ENCODE data around the gene BRD7. TPM values are rescaled to one million over a fixed set of nuclear protein-coding genes. Genes with fewer than 3 reads are reported as not detected.
A peak's percentile ranks its signal among the peaks of the same experiment; 100 is the strongest.

BRD7 gene
- total RNA-seq, 1 donor from 2014 or later = 80.8 TPM

- Mint-ChIP-seq H3K9me3 (ENCODE audit: unreplicated experiment) (peaks cover 2% of the 10 kb centered on the region), H3K4me3 (ENCODE audit: unreplicated experiment) (no peak overlapping the region), H3K27ac (ENCODE audit: unreplicated experiment) (no peak overlapping the region), H3K36me3 (ENCODE audit: unreplicated experiment) (no peaks in the 10 kb centered on the region), H3K4me1 (ENCODE audit: low read depth, unreplicated experiment) (no peaks in the 10 kb centered on the region), H3K27me3 (ENCODE audit: unreplicated experiment) (no peaks in the 10 kb centered on the region)
- DNase-seq = no peak
- TF ChIP-seq CTCF (IDR thresholded peaks at IDR 0.05; ENCODE audit: partially characterized antibody, unreplicated experiment) = no peak
These were observed 51.7 kb downstream of the BRD7 start for GRCh38 chr16:50316848-50317630.

- no peak for TF ChIP-seq CTCF (IDR thresholded peaks at IDR 0.05; ENCODE audit: partially characterized antibody, unreplicated experiment)
These were observed 52.5 kb downstream of the BRD7 start for GRCh38 chr16:50316102-50316847.

GRCh38 chr16:50315346-50315997 lies 53.3 kb downstream of the BRD7 start:
- H3K27me3 Mint-ChIP-seq (ENCODE audit: unreplicated experiment) = no peaks in the 10 kb centered on the region
- peaks cover 2% of the 10 kb centered on the region for H3K9me3 Mint-ChIP-seq (ENCODE audit: unreplicated experiment)
- no peak overlapping the region for H3K4me3 Mint-ChIP-seq (ENCODE audit: unreplicated experiment)
- no peaks in the 10 kb centered on the region for H3K36me3 Mint-ChIP-seq (ENCODE audit: unreplicated experiment)
- no peak for DNase-seq
- H3K4me1 Mint-ChIP-seq (ENCODE audit: low read depth, unreplicated experiment) = no peaks in the 10 kb centered on the region
- no peak for TF ChIP-seq CTCF (IDR thresholded peaks at IDR 0.05; ENCODE audit: partially characterized antibody, unreplicated experiment)
- no peak overlapping the region for H3K27ac Mint-ChIP-seq (ENCODE audit: unreplicated experiment)

More at GRCh38 chr16:50316102-50316847, 52.5 kb downstream of the BRD7 start:
- Mint-ChIP-seq H3K9me3 (ENCODE audit: unreplicated experiment) (peaks cover 2% of the 10 kb centered on the region), H3K27me3 (ENCODE audit: unreplicated experiment) (no peaks in the 10 kb centered on the region), H3K4me1 (ENCODE audit: low read depth, unreplicated experiment) (no peaks in the 10 kb centered on the region), H3K27ac (ENCODE audit: unreplicated experiment) (no peak overlapping the region), H3K4me3 (ENCODE audit: unreplicated experiment) (no peak overlapping the region), H3K36me3 (ENCODE audit: unreplicated experiment) (no peaks in the 10 kb centered on the region)
- DNase-seq = no peak

- Mint-ChIP-seq H3K36me3 (ENCODE audit: unreplicated experiment) (no peaks in the 10 kb centered on the region), H3K9me3 (ENCODE audit: unreplicated experiment) (peaks cover 7% of the 10 kb centered on the region), H3K4me3 (ENCODE audit: unreplicated experiment) (no peak overlapping the region), H3K4me1 (ENCODE audit: low read depth, unreplicated experiment) (peaks cover 8% of the 10 kb centered on the region), H3K27ac (ENCODE audit: unreplicated experiment) (peak overlapping the region; percentile 29), H3K27me3 (ENCODE audit: unreplicated experiment) (peaks cover 4% of the 10 kb centered on the region)
- no peak for TF ChIP-seq CTCF (IDR thresholded peaks at IDR 0.05; ENCODE audit: partially characterized antibody, unreplicated experiment)
- no peak for DNase-seq
These were observed 54.1 kb downstream of the BRD7 start for GRCh38 chr16:50314665-50315064.

All from glutamatergic neuron (in vitro differentiated cells).